Heart left ventricle (tissue), 16 donors: ENCODE data around the gene TNFAIP3. TPM values are rescaled to one million over a fixed set of nuclear protein-coding genes. Genes with fewer than 3 reads are reported as not detected.
A peak's percentile ranks its signal among the peaks of the same experiment; 100 is the strongest.

Experiments used
- ATAC-seq, 4 donors: fragments of 200-7000 bp; cut with Tn5 transposase; one replicate each; pipeline ENCODE4 v1.9.1; 2020 to 2022; ENCODE audit warnings: moderate library complexity in 4 of 4, mild to moderate bottlenecking in 3 of 4, moderate number of reproducible peaks in 1 of 4
- DNase-seq, 5 donors: peaks; one replicate each; pipeline ENCODE4 v3.0.0-alpha.2; 2020
- H3K27ac ChIP-seq, 12 donors: fragments of 200-600 bp; sonication (generic) in 4 of 12; one replicate each; pipeline versions ENCODE4 v1.5.0 to v1.8.0; 2016 to 2022; ENCODE audit warnings: mild to moderate bottlenecking in 2 of 12
- H3K27me3 ChIP-seq, 9 donors: fragments of 200-600 bp; sonication (generic) in 2 of 9; one replicate each; pipeline versions ENCODE4 v1.5.1 to v1.8.0; 2016 to 2022; ENCODE audit warnings: mild to moderate bottlenecking in 3 of 9
- H3K36me3 ChIP-seq, 9 donors: fragments of 200-600 bp; sonication (generic) in 2 of 9; one replicate each; pipeline versions ENCODE4 v1.5.0 to v1.8.0; 2018 to 2022; ENCODE audit warnings: mild to moderate bottlenecking in 2 of 9
- H3K4me1 ChIP-seq, 12 donors: fragments of 200-600 bp; sonication (generic) in 4 of 12; one replicate each; pipeline versions ENCODE4 v1.5.0 to v1.8.0; 2016 to 2022; ENCODE audit warnings: mild to moderate bottlenecking in 3 of 12
- H3K4me3 ChIP-seq, 12 donors: fragments of 200-600 bp; sonication (generic) in 4 of 12; one replicate each; pipeline versions ENCODE4 v1.5.0 to v1.8.0; 2017 to 2022; ENCODE audit warnings: mild to moderate bottlenecking in 9 of 12, moderate library complexity in 4 of 12
- H3K9me3 ChIP-seq, 12 donors: fragments of 200-600 bp; sonication (generic) in 4 of 12; one replicate each; pipeline versions ENCODE4 v1.5.0 to v1.8.0; 2016 to 2022; ENCODE audit warnings: mild to moderate bottlenecking in 1 of 12
- POLR2A ChIP-seq, 2 donors: fragments of 450-650 bp; IDR thresholded peaks; one replicate each; pipeline ENCODE4 v1.6.1; 2017; ENCODE audit warnings: antibody characterized with exemption in 2 of 2, mild to moderate bottlenecking in 2 of 2, moderate library complexity in 2 of 2
- WGBS, 4 donors: extraction: QIAGEN DNeasy Blood & Tissue Kit in 2 of 4; methylation state at CpG; one replicate each; pipeline versions ENCODE4 v1.1.5 to v1.1.7; 2013 to 2018; 5-methylcytosine and 5-hydroxymethylcytosine counted together
- intact Hi-C, 10 donors: fragments of 100-400 bp; cut with DNase I; formaldehyde crosslinking; loops; one replicate each; pipeline versions ENCODE4 v1.11.1 to v1.14.2; 2022
- polyA plus RNA-seq, 2 donors: library from polyadenylated mRNA; stranded (reverse); fragments of 200-250 nt; gene quantifications; one replicate each; pipeline ENCODE4 v1.2.3, GENCODE V29; 2013
- total RNA-seq, 9 donors: library from RNA; depleted of rRNA in 2 of 9; stranded (reverse); fragments of >200 nt in 2 of 9; fragmentation: NEBNext Ultra II Directional in 3 of 9; extraction: Animal tissue kit (Norgen Biotek cat#: 25700) in 3 of 9; gene quantifications; one replicate each; pipeline versions ENCODE4 v1.1.0 to v1.2.4, GENCODE V29; 2016 to 2023
- TF ChIP-seq, protein P1 (sequence below), 12 donors: fragments of 200-600 bp; sonication (generic) in 4 of 12; IDR thresholded peaks; one replicate each; pipeline versions ENCODE4 v1.5.0 to v1.8.0; 2018 to 2022; ENCODE audit warnings: antibody characterized with exemption in 12 of 12, mild to moderate bottlenecking in 5 of 12
- donor health status: ischemic (EF 13 %, LVEDD 7.1; RV severe dilation, severe dysfunction).
- donor health status: healthy with polysubstance abuse.
- donor health status: DM: no; HTN: yes; CAD: no.
- donor health status: DM: no; HTN: no; CAD: no.
- donor health status: ischemic (EF 25% LVEDD 6.9; RV normal size, moderate dysfunction).
- donor health status: ischemic (EF 25% LVEDD 5.7; RV mildly dilated, moderate dysfunction).
- donor health status: healthy.
- donor health status: DM: yes; HTN: yes; CAD: no.
- donor health status: ischemic (EF 35%, LVEDD 5.7; RV mildly dilated, moderate dysfunction).
- donor health status: nonischemic (EF 11% LVEDD 7.7; RV severe dilation, severe dysfunction).
- donor health status: DM: yes; HTN: yes; CAD: no.
- donor health status: PGD.
- donor health status: ischemic (EF 29% LVEDD 5.4; RV normal size, mild dysfunction).
- donor health status: nonischemic (EF 23%, LVEDD 6.1; RV moderate dilation, normal function).

Gene TNFAIP3
- total and polyA plus RNA-seq, 11 donors, result 3.0 to 33.7 (median 4.7) TPM

DNA sequence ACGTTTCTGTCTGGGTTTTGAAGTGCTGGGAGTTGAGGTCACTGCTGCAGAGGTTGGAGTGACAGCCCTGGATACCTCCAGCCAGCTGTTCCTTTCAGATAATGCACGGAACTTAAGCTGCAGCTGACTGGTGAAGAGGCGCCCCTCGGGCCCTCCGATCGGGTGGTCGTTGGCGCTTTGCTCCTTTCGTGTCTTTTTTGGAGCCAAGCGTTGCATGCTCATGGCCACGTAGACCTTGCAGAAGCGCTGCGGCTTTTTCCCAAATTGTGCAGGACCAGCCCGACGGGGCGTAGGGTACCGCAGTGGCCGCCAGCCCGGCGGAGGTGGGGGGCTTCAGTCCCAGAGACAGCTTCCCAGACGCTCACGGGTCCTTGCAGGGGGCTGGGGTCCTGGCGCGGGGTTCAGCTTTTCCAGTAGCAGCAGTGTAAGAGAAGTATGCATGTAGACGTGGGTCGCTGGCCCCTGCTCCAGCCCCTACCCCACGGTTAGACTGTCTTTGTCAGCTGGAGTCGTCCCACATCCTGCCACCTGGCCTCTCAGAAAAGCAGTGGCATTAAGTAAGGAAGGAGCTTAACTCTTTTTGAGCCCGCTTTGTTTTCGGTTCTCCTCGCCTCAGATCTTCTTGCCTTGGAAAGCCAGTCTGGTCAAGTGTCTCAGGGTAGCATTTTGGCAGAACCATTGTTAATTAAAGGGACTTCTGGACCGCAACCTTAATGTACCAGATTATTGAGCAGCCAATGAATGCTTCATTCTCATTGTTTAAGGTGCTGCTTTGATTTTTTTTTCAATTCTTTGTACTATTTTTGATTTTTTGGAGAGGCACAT lies 838 bp downstream of the TNFAIP3 start:
- H3K27ac ChIP-seq, result peak overlapping the region; percentile 63 to 97 (median 86)
- DNase-seq (peak in 2 of 5 donors; percentile 46 to 72), ATAC-seq (peak in 3 of 4 donors; percentile 1 to 21 (median 10))
- intact Hi-C loops, result loop anchor here in 9 of 10 donors (1.0 to 10.0 kb wide), 14 partner anchors 63 to 239 kb away; partner anchors contain the start of gene PERP (in 2 of the 9)
- TF ChIP-seq POLR2A (IDR thresholded peaks at IDR 0.05), result no peak
- TF ChIP-seq, protein P1, sequence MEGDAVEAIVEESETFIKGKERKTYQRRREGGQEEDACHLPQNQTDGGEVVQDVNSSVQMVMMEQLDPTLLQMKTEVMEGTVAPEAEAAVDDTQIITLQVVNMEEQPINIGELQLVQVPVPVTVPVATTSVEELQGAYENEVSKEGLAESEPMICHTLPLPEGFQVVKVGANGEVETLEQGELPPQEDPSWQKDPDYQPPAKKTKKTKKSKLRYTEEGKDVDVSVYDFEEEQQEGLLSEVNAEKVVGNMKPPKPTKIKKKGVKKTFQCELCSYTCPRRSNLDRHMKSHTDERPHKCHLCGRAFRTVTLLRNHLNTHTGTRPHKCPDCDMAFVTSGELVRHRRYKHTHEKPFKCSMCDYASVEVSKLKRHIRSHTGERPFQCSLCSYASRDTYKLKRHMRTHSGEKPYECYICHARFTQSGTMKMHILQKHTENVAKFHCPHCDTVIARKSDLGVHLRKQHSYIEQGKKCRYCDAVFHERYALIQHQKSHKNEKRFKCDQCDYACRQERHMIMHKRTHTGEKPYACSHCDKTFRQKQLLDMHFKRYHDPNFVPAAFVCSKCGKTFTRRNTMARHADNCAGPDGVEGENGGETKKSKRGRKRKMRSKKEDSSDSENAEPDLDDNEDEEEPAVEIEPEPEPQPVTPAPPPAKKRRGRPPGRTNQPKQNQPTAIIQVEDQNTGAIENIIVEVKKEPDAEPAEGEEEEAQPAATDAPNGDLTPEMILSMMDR (IDR thresholded peaks at IDR 0.05), result no peak
- no peaks in the 10 kb centered on the region for H3K27me3 ChIP-seq
- no peaks in the 10 kb centered on the region for H3K9me3 ChIP-seq
- H3K36me3 ChIP-seq, result peaks cover 0 to 17% (median 0%) of the 10 kb centered on the region in 9 donors
- peak overlapping the region; percentile 64 to 98 (median 92) for H3K4me3 ChIP-seq
- 4 to 12% (median 6%) methylated on average over 17 to 32 of the region's 32 CpGs for WGBS, 4 donors
- peaks cover 0 to 64% (median 26%) of the 10 kb centered on the region in 12 donors for H3K4me1 ChIP-seq

GRCh38 chr6:137868721-137869548 lies 1.9 kb downstream of the TNFAIP3 start:
- no peak for ATAC-seq
- Histone ChIP-seq H3K36me3 (peaks cover 0 to 17% (median 0%) of the 10 kb centered on the region in 9 donors), H3K9me3 (no peaks in the 10 kb centered on the region), H3K4me3 (peak overlapping the region in 10 of 12 donors; percentile 64 to 98 (median 92)), H3K4me1 (peaks cover 4 to 66% (median 35%) of the 10 kb centered on the region in 12 donors), H3K27ac (peak overlapping the region in 4 of 12 donors; percentile 91 to 97 (median 92)), H3K27me3 (no peaks in the 10 kb centered on the region)
- intact Hi-C loops, result loop anchor here in 8 of 10 donors (2.0 to 10.0 kb wide), 8 partner anchors 64 to 238 kb away; partner anchors contain the start of gene PERP (in 2 of the 8)
- no peak for TF ChIP-seq POLR2A (IDR thresholded peaks at IDR 0.05)
- DNase-seq, result no peak
- 66 to 72% (median 69%) methylated on average over 10 of the region's 10 CpGs for WGBS, 4 donors

DNA sequence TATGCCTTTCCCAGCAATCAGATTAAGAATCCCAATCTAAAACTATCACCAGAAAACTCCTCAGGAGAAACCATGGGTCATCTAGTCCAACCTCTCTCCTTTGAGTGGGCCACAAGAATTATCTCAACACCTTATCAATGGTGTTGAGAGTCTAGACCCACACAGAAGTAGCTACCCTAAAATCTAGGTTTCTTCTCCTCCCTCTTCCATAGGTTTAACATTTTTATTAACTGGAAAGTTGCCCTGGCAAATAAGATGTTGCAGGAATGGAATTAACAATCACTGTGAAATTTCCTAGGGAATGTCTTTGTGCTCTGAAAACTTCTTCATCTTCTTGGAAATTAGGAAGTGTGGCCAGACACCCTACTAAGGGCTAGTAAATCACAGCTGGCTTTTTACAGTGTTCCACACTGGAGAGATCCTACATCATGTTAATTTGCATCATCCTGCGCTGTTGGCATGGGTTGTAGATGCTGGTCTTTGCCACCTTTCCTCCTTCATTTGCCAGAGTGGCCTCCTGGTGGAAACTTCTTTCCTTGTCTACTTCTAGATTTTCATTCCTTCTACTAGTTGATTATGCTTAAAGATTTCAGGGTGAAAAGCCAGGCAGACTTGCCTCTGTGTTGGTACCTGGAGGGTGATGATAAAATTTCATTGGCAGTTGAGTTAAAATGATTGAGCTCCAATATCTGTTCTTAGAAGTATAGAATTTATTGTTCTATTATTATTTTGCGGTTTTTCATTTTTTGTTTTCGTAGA lies 2.7 kb downstream of the TNFAIP3 start:
- Histone ChIP-seq H3K36me3 (peaks cover 0 to 25% (median 7%) of the 10 kb centered on the region in 9 donors), H3K27ac (peak overlapping the region in 2 of 12 donors; percentile 37 to 82), H3K4me3 (peak overlapping the region in 6 of 12 donors; percentile 0 to 98 (median 24)), H3K27me3 (no peaks in the 10 kb centered on the region), H3K9me3 (no peaks in the 10 kb centered on the region), H3K4me1 (peaks cover 4 to 74% (median 36%) of the 10 kb centered on the region in 12 donors)
- 85 to 98% (median 94%) methylated on average over 3 of the region's 3 CpGs for WGBS, 4 donors
- no peak for ATAC-seq
- intact Hi-C loops, result loop anchor here in 9 of 10 donors (2.0 to 10.0 kb wide), 10 partner anchors 65 to 238 kb away; partner anchors contain the start of gene PERP (in 2 of the 9)
- no peak for DNase-seq
- TF ChIP-seq, protein P1 (IDR thresholded peaks at IDR 0.05), result no peak
- TF ChIP-seq POLR2A (IDR thresholded peaks at IDR 0.05), result no peak

DNA sequence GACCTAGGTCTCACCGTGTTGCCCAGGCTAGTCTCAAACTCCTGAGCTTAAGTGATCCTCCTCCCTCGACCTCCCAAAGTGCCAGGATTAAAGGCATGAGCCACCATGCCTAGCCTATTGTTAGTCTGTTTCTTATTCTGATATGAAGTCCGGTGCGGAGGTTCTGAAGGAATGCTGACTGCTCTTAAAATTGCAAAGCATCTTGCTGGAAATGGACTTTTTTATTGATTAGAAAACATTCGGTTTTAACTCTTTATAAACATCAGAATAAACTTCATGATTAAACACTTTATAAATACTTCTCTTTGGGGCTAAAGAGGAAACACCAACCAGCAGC lies 3.2 kb downstream of the TNFAIP3 start:
- no peaks in the 10 kb centered on the region for H3K9me3 ChIP-seq
- peaks cover 0 to 31% (median 13%) of the 10 kb centered on the region in 9 donors for H3K36me3 ChIP-seq
- intact Hi-C loops, result loop anchor here in 2 of 10 donors (2.0 to 10.0 kb wide), 2 partner anchors 65 to 69 kb away; no protein-coding TSS in a partner anchor
- 74 to 89% (median 82%) methylated on average over 5 of the region's 5 CpGs for WGBS, 4 donors
- TF ChIP-seq, protein P1 (IDR thresholded peaks at IDR 0.05), result no peak
- TF ChIP-seq POLR2A (IDR thresholded peaks at IDR 0.05), result no peak
- ATAC-seq (no peak), DNase-seq (no peak)
- H3K4me3 ChIP-seq, result peak overlapping the region in 7 of 12 donors; percentile 0 to 98 (median 22)
- H3K4me1 ChIP-seq, result peaks cover 4 to 78% (median 36%) of the 10 kb centered on the region in 12 donors
- H3K27ac ChIP-seq, result peak overlapping the region in 2 of 12 donors; percentile 70 to 82
- H3K27me3 ChIP-seq, result no peaks in the 10 kb centered on the region
